GM13976 (cell line): ENCODE results near the gene NUDT1.

Experiments used
- DNase-seq: peaks from one replicate; pipeline ENCODE4 v3.0.0; 2012; ENCODE audit warnings: low spot score
- CTCF ChIP-seq: IDR thresholded peaks from 2 replicates; pipeline ENCODE4 v1.5.1; 2012; ENCODE audit warnings: borderline replicate concordance, mild to moderate bottlenecking; ENCODE audit not compliant: insufficient read depth; ENCODE audit errors: extremely low read depth, missing control alignments, control extremely low read depth
- in situ Hi-C: fragments of 300-500 bp; cut with MboI; formaldehyde crosslinking; loops from one replicate; pipeline ENCODE4 v1.12.0; 2022; ENCODE audit warnings: low sequenced_read_pairs, mixed read lengths, inconsistent platforms; ENCODE audit not compliant: unreplicated experiment

NUDT1 gene

GRCh38 chr7:2299870-2300512 lies 58.0 kb downstream of the NUDT1 start:
- no peak for TF ChIP-seq CTCF
- no peak for DNase-seq
- in situ Hi-C loops, result no loop called here
